Measurements from ENCODE around the gene HNRNPA0.

DNA sequence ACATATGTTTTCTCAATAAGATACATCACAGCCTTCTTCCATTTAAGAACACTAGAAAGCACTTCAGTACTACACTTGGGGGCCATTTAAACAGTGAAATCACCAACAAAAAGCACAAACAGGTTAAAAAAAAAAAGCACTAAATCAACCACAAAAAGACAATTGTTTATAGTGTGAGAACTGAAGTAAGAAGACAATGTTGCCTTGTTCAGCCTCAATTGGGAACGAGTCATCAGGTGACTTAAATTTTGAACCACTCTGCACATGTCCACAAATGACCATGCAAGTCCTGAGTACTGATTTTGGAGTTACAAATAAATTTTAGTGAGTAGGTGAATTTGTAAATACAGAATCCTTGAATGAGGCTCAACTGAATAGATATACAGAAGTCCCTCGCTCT lies 37.2 kb upstream of the HNRNPA0 start:
- TF ChIP-seq, protein P1, sequence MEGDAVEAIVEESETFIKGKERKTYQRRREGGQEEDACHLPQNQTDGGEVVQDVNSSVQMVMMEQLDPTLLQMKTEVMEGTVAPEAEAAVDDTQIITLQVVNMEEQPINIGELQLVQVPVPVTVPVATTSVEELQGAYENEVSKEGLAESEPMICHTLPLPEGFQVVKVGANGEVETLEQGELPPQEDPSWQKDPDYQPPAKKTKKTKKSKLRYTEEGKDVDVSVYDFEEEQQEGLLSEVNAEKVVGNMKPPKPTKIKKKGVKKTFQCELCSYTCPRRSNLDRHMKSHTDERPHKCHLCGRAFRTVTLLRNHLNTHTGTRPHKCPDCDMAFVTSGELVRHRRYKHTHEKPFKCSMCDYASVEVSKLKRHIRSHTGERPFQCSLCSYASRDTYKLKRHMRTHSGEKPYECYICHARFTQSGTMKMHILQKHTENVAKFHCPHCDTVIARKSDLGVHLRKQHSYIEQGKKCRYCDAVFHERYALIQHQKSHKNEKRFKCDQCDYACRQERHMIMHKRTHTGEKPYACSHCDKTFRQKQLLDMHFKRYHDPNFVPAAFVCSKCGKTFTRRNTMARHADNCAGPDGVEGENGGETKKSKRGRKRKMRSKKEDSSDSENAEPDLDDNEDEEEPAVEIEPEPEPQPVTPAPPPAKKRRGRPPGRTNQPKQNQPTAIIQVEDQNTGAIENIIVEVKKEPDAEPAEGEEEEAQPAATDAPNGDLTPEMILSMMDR (IDR thresholded peaks at IDR 0.05; ENCODE audit: insufficient read depth, low read length, poor library complexity, severe bottlenecking) = no peak
- TF ChIP-seq EZH2phosphoT487 (conservative IDR thresholded peaks at IDR 0.05; ENCODE audit: low read length) = no peak
